Mammary epithelial cell (primary cell): ENCODE data around the gene CREG2.

Source experiments
- CTCF ChIP-seq, 2 donors: IDR thresholded peaks in 1 of 2; conservative IDR thresholded peaks in 1 of 2; 2 replicates each; pipeline ENCODE4 v1.5.1; 2011 to 2012; ENCODE audit warnings: inconsistent platforms in 2 of 2, low read length in 2 of 2, mild to moderate bottlenecking in 2 of 2, control low read depth in 1 of 2, low read depth in 1 of 2; ENCODE audit not compliant: insufficient read depth in 1 of 2; ENCODE audit errors: extremely low read depth in 1 of 2
- EZH2 ChIP-seq: IDR thresholded peaks from 2 replicates; pipeline ENCODE4 v1.6.1; 2012; ENCODE audit warnings: low read length, inconsistent platforms, borderline replicate concordance

DNA sequence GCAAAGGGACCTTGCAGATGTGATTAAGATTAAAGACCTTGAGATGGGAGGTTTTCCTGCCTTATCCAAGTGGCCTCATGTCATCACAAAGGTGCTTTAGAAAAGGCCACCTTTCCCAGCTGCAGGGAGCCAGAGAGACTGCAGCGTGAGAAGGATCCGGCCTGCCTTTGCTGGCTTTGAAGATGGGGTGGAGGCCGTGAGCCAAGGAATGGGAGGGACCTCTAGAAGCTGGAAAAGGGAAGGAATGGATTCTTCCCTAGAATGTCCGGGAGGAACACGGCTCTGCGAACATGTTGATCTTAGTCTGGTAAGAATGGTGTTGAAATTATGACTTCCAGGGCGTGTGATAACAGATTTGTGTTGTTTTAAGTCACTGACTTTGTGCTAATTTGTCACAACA, 39.9 kb upstream of the CREG2 start:
- TF ChIP-seq CTCF (conservative IDR thresholded peaks at IDR 0.05 in 1 of 2, IDR thresholded peaks at IDR 0.05 in 1 of 2; ENCODE audit: extremely low read depth in 1 of 2, insufficient read depth in 1 of 2, low read depth in 1 of 2, low read length in 2 of 2), result no peak
- TF ChIP-seq EZH2, result no peak
